SIG-M5 treated with dmso at 0.1 percent for 504 hours (cell line): Measurements from ENCODE around the gene DGCR6.
"Not testable (repeated sequence)": the region's sequence is repeated elsewhere in the genome, so short reads cannot be mapped to it uniquely, and the experiment has no call there.

ENCODE experiments used
- DNase-seq: peaks from one replicate; lab custom pipeline; 2025; ENCODE audit not compliant: unreplicated experiment; lab: John Stamatoyannopoulos, UW

Gene DGCR6

GRCh38 chr22:18959741-18960140 lies 53.6 kb downstream of the DGCR6 start:
- not testable (repeated sequence) for DNase-seq

GRCh38 chr22:18960166-18960820 lies 54.2 kb downstream of the DGCR6 start:
- not testable (repeated sequence) for DNase-seq

- DNase-seq = not testable (repeated sequence)
Observed at GRCh38 chr22:18961201-18961600, 55.1 kb downstream of the DGCR6 start.
